K562 (cell line): ENCODE data around the gene ZFPM1. TPM values are rescaled to one million over a fixed set of nuclear protein-coding genes. Genes with fewer than 3 reads are reported as not detected.
A peak's percentile ranks its signal among the peaks of the same experiment; 100 is the strongest.

Experiments
- CEBPB ChIP-seq: fragments of 450-650 bp; IDR thresholded peaks from 2 replicates; pipeline ENCODE4 v1.6.1; 2016; ENCODE audit warnings: missing genetic modification characterization, missing compliant biosample characterization
- CHD4 ChIP-seq: fragments of 200-600 bp; sonication (generic); IDR thresholded peaks from 3 replicates; pipeline ENCODE4 v1.6.1; 2012; ENCODE audit warnings: low read depth, mild to moderate bottlenecking, mixed read lengths, low read length, inconsistent platforms; ENCODE audit not compliant: insufficient read depth, insufficient replicate concordance, poor library complexity, severe bottlenecking
- EP300 ChIP-seq: IDR thresholded peaks from 2 replicates; pipeline ENCODE4 v1.6.1; 2012; ENCODE audit warnings: low read length, improper control_type of control experiment
- FOXA1 ChIP-seq: fragments of 450-650 bp; IDR thresholded peaks from 2 replicates; pipeline ENCODE4 v1.6.1; 2016; ENCODE audit warnings: mild to moderate bottlenecking, borderline replicate concordance
- ILF3 ChIP-seq: fragments of 450-650 bp; IDR thresholded peaks from 2 replicates; pipeline ENCODE4 v1.6.1; 2018; ENCODE audit warnings: antibody characterized with exemption, mild to moderate bottlenecking, moderate library complexity, borderline replicate concordance
- PATZ1 ChIP-seq: fragments of 250-450 bp; sonication (Bioruptor Pico); IDR thresholded peaks from 2 replicates; pipeline ENCODE4 v1.5.0; 2020; ENCODE audit warnings: mild to moderate bottlenecking, borderline replicate concordance
- RBM39 ChIP-seq: fragments of 200-400 bp; formaldehyde crosslinking; optimal IDR thresholded peaks from 2 replicates; pipeline ENCODE3; 2018; ENCODE audit warnings: low read depth, low read length
- RFX7 ChIP-seq: fragments of 250-450 bp; sonication (Bioruptor Pico); IDR thresholded peaks from 2 replicates; pipeline ENCODE4 v1.5.1; 2021; ENCODE audit warnings: mild to moderate bottlenecking
- TAL1 ChIP-seq: fragments of 450-650 bp; IDR thresholded peaks from 2 replicates; pipeline ENCODE4 v1.6.1; 2016; ENCODE audit warnings: mild to moderate bottlenecking
- TCF7L2 ChIP-seq: fragments of 150-350 bp; IDR thresholded peaks from 2 replicates; pipeline ENCODE4 v1.6.1; 2016; ENCODE audit warnings: low read depth, mild to moderate bottlenecking, low read length, moderate library complexity
- ZNF282 ChIP-seq: sonication (generic); formaldehyde crosslinking; IDR thresholded peaks from 2 replicates; pipeline ENCODE4 v1.8.1; 2023; ENCODE audit warnings: missing genetic modification reagents
- ZNF318 ChIP-seq, 2 experiments: fragments of 450-650 bp; IDR thresholded peaks; 2 replicates each; pipeline ENCODE4 v1.6.1; 2016; ENCODE audit warnings: mild to moderate bottlenecking in 2 of 2, borderline replicate concordance in 1 of 2, low read depth in 1 of 2, moderate library complexity in 1 of 2
- ZNF589 ChIP-seq: fragments of 200-800 bp; sonication (Bioruptor generic); IDR thresholded peaks from 2 replicates; pipeline ENCODE4 v1.6.1; 2016; ENCODE audit warnings: low read depth, missing genetic modification characterization, missing compliant biosample characterization
- ZNF717 ChIP-seq: fragments of 250-450 bp; sonication (Bioruptor Pico); IDR thresholded peaks from 2 replicates; pipeline ENCODE4 v1.5.0; 2021
- polyA plus RNA-seq, 8 experiments: library from polyadenylated mRNA; depleted of rRNA in 4 of 8; stranded (reverse) in 5 of 8; unstranded in 3 of 8; fragments of >200 nt; fragmentation: Nextera tagmentation in 2 of 8; fragmentation: Illumina TruSeq in 1 of 8; extraction: Ambion mirVana in 2 of 8; extraction: Trizol in 1 of 8; gene quantifications; 2 replicates each; pipeline versions ENCODE4 v1.2.1 to v1.2.3, GENCODE V29; 2011 to 2014; ENCODE audit warnings: inconsistent platforms in 1 of 8, missing spikeins in 1 of 8
- total RNA-seq, 7 experiments: library from RNA; depleted of rRNA in 6 of 7; stranded (reverse); fragments of >200 nt in 6 of 7; fragmentation: Illumina TruSeq in 2 of 7; extraction: Trizol in 2 of 7; gene quantifications; 2 replicates each; pipeline versions ENCODE4 v1.2.1 to v1.2.3, GENCODE V29; 2011 to 2021; ENCODE audit warnings: low replicate concordance in 1 of 7

The ZFPM1 gene
- total and polyA plus RNA-seq, 9 of the 15 experiments (the other 6 are each of a cell fraction or from before 2014, with no cell fraction given): 0.03 to 35.9 (median 1.4) TPM

GRCh38 chr16:88497561-88498462, 44.7 kb downstream of the ZFPM1 start (continued):
- TF ChIP-seq RBM39 (peak; percentile 69), CEBPB (no peak), ZNF282 (CRISPR knock-in tag) (no peak), TCF7L2 (no peak), ZNF717 (CRISPR knock-in tag) (no peak), ZNF589 (peak; percentile 46; the same call in 1 of the 2 replicates), TAL1 (peak; percentile 89), ILF3 (no peak), PATZ1 (CRISPR knock-in tag) (no peak), RFX7 (CRISPR knock-in tag) (no peak), CHD4 (peak; percentile 79), FOXA1 (no peak), ZNF318 (IDR thresholded peaks at IDR 0.05; ENCODE audit: borderline replicate concordance in 1 of 2, low read depth in 1 of 2) (no peak), EP300 (peak; percentile 95)
